Measurements from ENCODE around the gene ASRGL1.

The ASRGL1 gene

DNA sequence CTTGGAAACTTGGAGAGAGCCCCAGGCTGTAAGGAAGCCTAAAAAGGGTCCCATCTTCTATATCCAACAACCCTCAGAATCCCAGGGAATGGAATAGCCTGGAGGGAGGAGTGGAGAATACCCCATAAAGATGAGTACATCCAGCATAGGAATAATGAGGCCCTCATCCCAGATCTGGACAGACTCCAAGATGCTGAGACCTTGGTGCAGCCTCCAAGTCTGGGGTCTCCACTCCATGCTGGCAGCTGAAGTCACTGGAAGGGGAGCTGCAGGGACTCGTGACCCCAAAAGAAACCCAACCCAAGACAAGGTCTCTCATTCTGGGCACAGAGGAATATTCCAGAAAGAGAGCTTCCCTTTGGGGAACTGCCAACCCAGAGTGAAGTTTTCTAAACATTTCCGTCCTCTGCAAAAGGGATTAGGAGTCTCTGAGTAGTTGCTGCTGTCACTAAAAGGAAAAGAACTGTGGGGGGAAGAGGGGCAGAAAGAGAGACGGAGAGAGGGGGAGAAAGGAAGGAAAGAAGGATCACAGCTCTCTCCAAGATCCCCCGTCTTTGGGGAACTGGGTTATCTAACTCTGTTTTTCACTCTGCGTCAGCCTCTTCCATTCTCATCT, 82.2 kb downstream of the ASRGL1 start:
- WGBS: 88% methylated on average over 5 of the region's 5 CpGs
- Histone ChIP-seq H3K27ac (ENCODE audit: low read depth, low read length) (no peak overlapping the region), H3K9me3 (ENCODE audit: insufficient read depth, low read depth, low read length) (no peaks in the 10 kb centered on the region), H3K36me3 (ENCODE audit: insufficient read depth, low read length) (no peaks in the 10 kb centered on the region), H3K4me3 (ENCODE audit: low read length) (no peak overlapping the region), H3K27me3 (ENCODE audit: insufficient read depth, low read length) (peaks cover 10% of the 10 kb centered on the region), H3K4me1 (ENCODE audit: insufficient read depth, low read length) (no peaks in the 10 kb centered on the region; the same call in 1 of the 2 replicates), H3K9ac (ENCODE audit: low read depth, low read length) (no peak overlapping the region)

DNA sequence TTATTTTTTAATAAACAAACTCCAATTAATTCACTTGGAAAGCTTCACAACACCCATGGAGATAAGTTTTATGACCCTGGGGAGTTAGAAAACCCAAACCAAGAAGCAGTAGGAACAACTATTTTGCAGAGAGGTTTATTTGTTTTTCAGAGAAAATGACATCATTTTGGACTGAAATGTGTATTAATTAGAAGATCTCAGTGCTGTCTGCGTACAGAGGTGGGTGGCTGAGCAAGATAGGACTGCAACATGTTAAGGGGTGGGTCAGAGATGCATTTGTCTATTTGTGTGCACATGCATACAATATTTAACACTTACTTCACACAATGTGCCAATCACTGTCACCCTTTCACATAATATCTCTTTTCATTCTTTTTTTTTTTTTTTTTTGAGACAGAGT, 82.7 kb downstream of the ASRGL1 start:
- no peak overlapping the region for H3K4me3 ChIP-seq (ENCODE audit: low read length)
- H3K27me3 ChIP-seq (ENCODE audit: insufficient read depth, low read length): peaks cover 12% of the 10 kb centered on the region
- no peaks in the 10 kb centered on the region for H3K36me3 ChIP-seq (ENCODE audit: insufficient read depth, low read length)
- H3K9ac ChIP-seq (ENCODE audit: low read depth, low read length): no peak overlapping the region
- 95% methylated on average over 1 of the region's 1 CpG for WGBS
- no peaks in the 10 kb centered on the region; the same call in 1 of the 2 replicates for H3K4me1 ChIP-seq (ENCODE audit: insufficient read depth, low read length)
- no peak overlapping the region for H3K27ac ChIP-seq (ENCODE audit: low read depth, low read length)
- H3K9me3 ChIP-seq (ENCODE audit: insufficient read depth, low read depth, low read length): no peaks in the 10 kb centered on the region

DNA sequence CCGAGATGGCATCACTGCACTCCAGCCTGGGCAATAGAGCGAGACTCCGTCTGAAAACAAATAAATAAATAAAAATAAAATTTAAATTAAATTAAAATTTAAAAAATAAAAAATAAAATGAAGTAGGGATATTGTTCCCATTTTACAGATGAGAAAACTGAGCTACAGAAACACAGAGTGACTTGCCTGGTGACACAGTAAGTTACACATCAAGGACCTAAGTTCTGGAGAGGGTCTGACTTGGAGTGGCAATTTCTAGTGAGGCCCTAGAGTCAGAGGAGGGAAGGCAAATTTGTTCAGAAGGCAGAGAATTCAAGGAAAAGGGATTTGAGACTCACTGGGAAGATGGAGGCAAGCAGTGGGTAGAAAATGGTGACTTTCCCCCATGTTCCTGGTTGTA, 83.6 kb downstream of the ASRGL1 start:
- H3K36me3 ChIP-seq (ENCODE audit: insufficient read depth, low read length): no peaks in the 10 kb centered on the region
- peaks cover 12% of the 10 kb centered on the region for H3K27me3 ChIP-seq (ENCODE audit: insufficient read depth, low read length)
- no peak overlapping the region for H3K27ac ChIP-seq (ENCODE audit: low read depth, low read length)
- H3K4me1 ChIP-seq (ENCODE audit: insufficient read depth, low read length): no peaks in the 10 kb centered on the region; the same call in 1 of the 2 replicates
- no peak overlapping the region for H3K9ac ChIP-seq (ENCODE audit: low read depth, low read length)
- no peak overlapping the region for H3K4me3 ChIP-seq (ENCODE audit: low read length)
- 93% methylated on average over 1 of the region's 3 CpGs for WGBS
- no peaks in the 10 kb centered on the region for H3K9me3 ChIP-seq (ENCODE audit: insufficient read depth, low read depth, low read length)

DNA sequence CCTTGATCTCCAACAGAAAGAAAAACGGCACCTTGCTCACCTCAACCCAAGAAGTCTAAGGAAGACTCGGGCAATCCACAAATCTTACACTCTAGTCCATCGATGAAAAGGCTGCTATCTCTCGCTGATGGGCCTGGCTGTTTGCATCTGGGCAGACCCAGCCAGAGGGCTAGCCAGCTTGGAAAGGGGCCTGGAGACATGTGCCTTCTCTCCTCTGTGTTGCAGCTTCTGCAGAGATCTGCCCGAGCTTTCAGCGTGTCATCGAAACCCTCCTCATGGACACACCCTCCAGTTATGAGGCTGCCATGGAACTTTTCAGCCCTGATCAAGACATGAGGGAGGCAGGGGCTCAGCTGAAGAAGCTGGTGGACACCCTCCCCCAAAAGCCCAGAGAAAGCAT, 84.7 kb downstream of the ASRGL1 start:
- 92% methylated on average over 7 of the region's 7 CpGs for WGBS
- Histone ChIP-seq H3K36me3 (ENCODE audit: insufficient read depth, low read length) (no peaks in the 10 kb centered on the region), H3K4me1 (ENCODE audit: insufficient read depth, low read length) (peaks cover 3% of the 10 kb centered on the region; the same call in 1 of the 2 replicates), H3K9ac (ENCODE audit: low read depth, low read length) (no peak overlapping the region), H3K4me3 (ENCODE audit: low read length) (no peak overlapping the region), H3K9me3 (ENCODE audit: insufficient read depth, low read depth, low read length) (no peaks in the 10 kb centered on the region), H3K27ac (ENCODE audit: low read depth, low read length) (no peak overlapping the region), H3K27me3 (ENCODE audit: insufficient read depth, low read length) (peaks cover 12% of the 10 kb centered on the region)

DNA sequence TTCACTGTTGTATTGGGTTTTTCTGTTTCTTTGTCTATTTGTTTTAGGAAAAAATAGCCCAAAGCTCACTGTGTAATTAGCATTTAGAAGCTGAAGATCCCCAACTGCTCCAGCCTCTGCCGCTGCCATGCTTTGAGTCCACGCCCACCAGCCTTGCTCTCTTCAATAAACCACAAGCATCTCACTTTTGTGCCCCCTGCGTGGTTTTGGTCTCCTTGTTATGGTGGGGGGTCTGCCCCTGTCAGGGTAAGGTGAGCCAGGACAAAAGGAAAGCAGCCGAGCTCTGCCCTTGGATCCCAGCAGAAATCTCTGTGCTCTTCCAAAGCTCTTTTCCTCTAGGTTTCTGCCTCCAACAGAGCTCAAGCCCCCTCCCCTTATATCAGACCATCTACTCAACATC, 85.8 kb downstream of the ASRGL1 start:
- 59% methylated on average over 4 of the region's 4 CpGs for WGBS

DNA sequence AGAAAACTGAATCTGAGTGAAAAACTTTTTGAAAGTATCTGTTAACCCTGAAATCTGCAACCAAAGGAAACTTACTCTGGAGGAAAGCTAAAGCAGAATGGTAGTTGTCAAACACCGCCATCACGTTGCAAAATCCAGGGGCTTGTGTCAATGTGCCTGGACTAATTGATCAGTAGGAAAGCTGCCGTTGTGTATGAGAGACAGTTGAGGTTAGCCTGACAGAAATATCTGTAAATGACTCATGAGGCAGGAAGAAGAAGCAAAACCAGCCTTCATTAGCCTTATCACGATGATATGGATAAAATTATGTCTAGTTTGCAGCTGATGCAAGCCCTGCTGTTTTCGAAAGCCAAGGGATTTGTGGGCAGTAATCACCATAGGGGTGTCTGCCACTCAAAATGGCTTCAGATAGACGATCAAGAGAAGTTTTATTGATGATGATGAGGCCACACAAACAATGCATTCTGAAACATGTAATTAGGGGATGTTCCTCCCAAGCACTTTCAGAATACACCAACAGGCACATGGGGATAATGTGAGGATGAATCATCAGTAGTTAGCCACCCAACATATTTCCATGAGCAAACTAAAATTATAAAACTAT, 90.5 kb downstream of the ASRGL1 start:
- peaks cover 12% of the 10 kb centered on the region for H3K27me3 ChIP-seq (ENCODE audit: insufficient read depth, low read length)
- peaks cover 6% of the 10 kb centered on the region; the same call in 1 of the 2 replicates for H3K4me1 ChIP-seq (ENCODE audit: insufficient read depth, low read length)
- H3K9me3 ChIP-seq (ENCODE audit: insufficient read depth, low read depth, low read length): no peaks in the 10 kb centered on the region
- no peak overlapping the region for H3K27ac ChIP-seq (ENCODE audit: low read depth, low read length)
- WGBS: 92% methylated on average over 6 of the region's 6 CpGs
- no peak overlapping the region for H3K9ac ChIP-seq (ENCODE audit: low read depth, low read length)
- H3K36me3 ChIP-seq (ENCODE audit: insufficient read depth, low read length): no peaks in the 10 kb centered on the region
- H3K4me3 ChIP-seq (ENCODE audit: low read length): no peak overlapping the region

More for the DNA sequence above, 85.8 kb downstream of the ASRGL1 start:
- Histone ChIP-seq H3K36me3 (ENCODE audit: insufficient read depth, low read length) (no peaks in the 10 kb centered on the region), H3K9ac (ENCODE audit: low read depth, low read length) (no peak overlapping the region), H3K4me1 (ENCODE audit: insufficient read depth, low read length) (peaks cover 3% of the 10 kb centered on the region; the same call in 1 of the 2 replicates), H3K9me3 (ENCODE audit: insufficient read depth, low read depth, low read length) (no peaks in the 10 kb centered on the region), H3K27ac (ENCODE audit: low read depth, low read length) (no peak overlapping the region), H3K27me3 (ENCODE audit: insufficient read depth, low read length) (peaks cover 12% of the 10 kb centered on the region), H3K4me3 (ENCODE audit: low read length) (no peak overlapping the region)

DNA sequence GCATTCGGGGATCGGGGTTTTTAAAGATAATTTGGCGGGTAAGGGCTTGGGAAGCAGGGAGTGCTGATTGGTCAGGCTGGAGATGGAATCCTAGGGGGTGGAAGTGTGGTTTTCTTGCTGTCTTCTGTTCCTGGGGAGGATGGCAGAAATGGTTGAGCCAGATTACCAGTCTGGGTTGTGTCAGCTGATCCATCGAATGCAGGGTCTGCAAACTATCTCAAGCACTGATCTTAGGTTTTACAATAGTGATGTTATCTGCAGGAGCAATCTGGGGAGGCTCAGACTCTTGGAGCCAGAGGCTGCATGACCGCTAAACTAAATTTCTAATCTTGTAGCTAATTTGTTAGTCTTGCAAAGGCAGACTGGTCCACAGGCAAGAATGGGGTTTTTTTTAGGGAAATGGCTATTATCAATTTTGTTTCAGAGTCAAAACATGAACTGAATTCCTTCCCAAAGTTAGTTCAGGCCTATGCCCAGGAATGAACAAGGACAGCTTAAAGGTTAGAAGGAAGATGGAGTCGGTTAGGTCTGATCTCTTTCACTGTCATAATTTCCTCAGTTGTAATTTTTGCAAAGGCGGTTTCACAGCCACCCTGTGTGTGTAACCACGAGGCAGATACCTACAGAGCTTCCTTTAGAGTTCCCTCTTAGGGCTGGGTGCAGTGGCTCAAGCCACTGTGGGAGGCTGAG, 91.8 kb downstream of the ASRGL1 start:
- 87% methylated on average over 8 of the region's 8 CpGs for WGBS

DNA sequence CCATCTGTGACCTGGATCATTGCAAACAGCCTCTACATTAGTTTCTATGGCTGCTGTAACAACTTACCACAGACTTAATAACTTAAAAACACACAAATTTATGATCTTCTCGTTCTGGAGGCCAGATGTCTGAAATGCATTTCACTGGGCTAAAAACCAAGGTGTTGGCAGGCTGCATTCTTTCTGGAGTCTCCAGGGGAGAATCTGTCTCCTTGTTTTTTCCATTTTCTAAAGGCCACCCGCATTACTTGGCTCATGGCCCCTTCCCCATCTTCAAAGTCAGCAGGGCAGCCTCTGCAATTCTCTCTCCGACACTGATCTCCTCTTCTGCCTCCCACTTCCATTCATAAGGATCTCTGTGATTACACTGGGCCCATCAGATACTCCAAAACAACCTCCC, 93.2 kb downstream of the ASRGL1 start:
- 92% methylated on average over 3 of the region's 3 CpGs for WGBS

More for the DNA sequence above, 91.8 kb downstream of the ASRGL1 start:
- Histone ChIP-seq H3K4me1 (ENCODE audit: insufficient read depth, low read length) (peaks cover 13% of the 10 kb centered on the region; the same call in 1 of the 2 replicates), H3K27me3 (ENCODE audit: insufficient read depth, low read length) (peaks cover 5% of the 10 kb centered on the region), H3K36me3 (ENCODE audit: insufficient read depth, low read length) (no peaks in the 10 kb centered on the region), H3K4me3 (ENCODE audit: low read length) (no peak overlapping the region), H3K9me3 (ENCODE audit: insufficient read depth, low read depth, low read length) (no peaks in the 10 kb centered on the region), H3K9ac (ENCODE audit: low read depth, low read length) (no peak overlapping the region), H3K27ac (ENCODE audit: low read depth, low read length) (no peak overlapping the region)

DNA sequence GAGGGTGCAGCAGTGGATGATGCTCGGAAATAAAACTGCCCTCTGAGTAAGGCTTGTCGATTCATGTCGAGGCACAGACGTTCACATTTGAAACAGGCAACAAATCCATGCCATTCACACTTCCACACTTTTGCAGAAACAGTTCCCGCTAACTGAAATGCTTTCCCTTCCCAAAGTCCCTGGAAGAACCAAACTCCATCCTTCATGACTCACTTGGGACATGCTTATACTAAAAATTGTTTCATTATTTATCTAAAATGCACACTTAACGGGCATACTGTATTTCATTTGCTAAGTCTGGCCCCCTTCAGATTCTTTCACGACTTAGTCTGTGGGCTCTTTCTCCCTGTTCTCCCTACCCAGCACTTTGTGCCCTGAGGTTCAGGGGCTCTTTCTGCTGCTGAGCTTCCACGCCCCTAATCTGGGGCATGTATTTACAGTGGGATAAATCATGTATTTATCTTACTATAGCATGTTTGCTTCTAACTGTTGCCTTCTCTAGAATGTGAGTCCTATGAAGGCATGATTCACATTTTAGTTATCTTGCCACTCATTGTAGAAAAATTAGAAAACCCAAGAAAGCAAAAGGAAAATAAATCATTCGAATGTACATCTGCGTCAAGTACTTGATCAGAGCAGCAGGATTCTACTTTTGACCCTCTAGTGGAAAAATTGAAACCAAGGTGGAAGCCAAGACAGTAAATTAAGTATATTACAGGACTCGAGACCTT, 94.1 kb downstream of the ASRGL1 start:
- H3K27me3 ChIP-seq (ENCODE audit: insufficient read depth, low read length): no peaks in the 10 kb centered on the region
- no peak overlapping the region for H3K27ac ChIP-seq (ENCODE audit: low read depth, low read length)
- 92% methylated on average over 10 of the region's 11 CpGs for WGBS
- no peak overlapping the region for H3K4me3 ChIP-seq (ENCODE audit: low read length)
- no peaks in the 10 kb centered on the region for H3K9me3 ChIP-seq (ENCODE audit: insufficient read depth, low read depth, low read length)
- peaks cover 13% of the 10 kb centered on the region; the same call in 1 of the 2 replicates for H3K4me1 ChIP-seq (ENCODE audit: insufficient read depth, low read length)
- H3K36me3 ChIP-seq (ENCODE audit: insufficient read depth, low read length): no peaks in the 10 kb centered on the region
- H3K9ac ChIP-seq (ENCODE audit: low read depth, low read length): no peak overlapping the region

More for the DNA sequence above, 93.2 kb downstream of the ASRGL1 start:
- Histone ChIP-seq H3K4me3 (ENCODE audit: low read length) (no peak overlapping the region), H3K4me1 (ENCODE audit: insufficient read depth, low read length) (peaks cover 13% of the 10 kb centered on the region; the same call in 1 of the 2 replicates), H3K9ac (ENCODE audit: low read depth, low read length) (no peak overlapping the region), H3K9me3 (ENCODE audit: insufficient read depth, low read depth, low read length) (no peaks in the 10 kb centered on the region), H3K27ac (ENCODE audit: low read depth, low read length) (no peak overlapping the region), H3K27me3 (ENCODE audit: insufficient read depth, low read length) (no peaks in the 10 kb centered on the region), H3K36me3 (ENCODE audit: insufficient read depth, low read length) (no peaks in the 10 kb centered on the region)

DNA sequence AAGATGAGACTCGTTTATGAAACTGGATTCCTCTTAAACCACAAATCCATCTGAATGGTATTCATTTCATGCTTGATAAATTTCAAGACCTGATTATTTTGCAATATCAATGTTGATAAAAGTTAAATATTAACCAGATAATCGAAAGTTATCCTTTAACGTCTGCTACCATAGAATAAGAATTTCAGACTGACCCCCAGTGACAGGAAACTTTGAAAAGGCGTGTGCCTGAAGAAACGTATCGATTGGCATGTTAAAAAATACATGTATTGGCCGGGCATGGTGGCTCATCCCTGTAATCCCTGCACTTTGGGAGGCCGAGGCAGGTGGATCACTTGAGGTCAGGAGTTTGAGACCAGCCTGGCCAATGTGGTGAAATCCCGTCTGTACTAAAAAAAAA, 95.4 kb downstream of the ASRGL1 start:
- H3K27me3 ChIP-seq (ENCODE audit: insufficient read depth, low read length): no peaks in the 10 kb centered on the region
- WGBS: 90% methylated on average over 7 of the region's 9 CpGs
- no peak overlapping the region for H3K27ac ChIP-seq (ENCODE audit: low read depth, low read length)
- H3K4me1 ChIP-seq (ENCODE audit: insufficient read depth, low read length): peaks cover 10% of the 10 kb centered on the region; the same call in 1 of the 2 replicates
- H3K9me3 ChIP-seq (ENCODE audit: insufficient read depth, low read depth, low read length): no peaks in the 10 kb centered on the region
- no peak overlapping the region for H3K9ac ChIP-seq (ENCODE audit: low read depth, low read length)
- no peaks in the 10 kb centered on the region for H3K36me3 ChIP-seq (ENCODE audit: insufficient read depth, low read length)
- H3K4me3 ChIP-seq (ENCODE audit: low read length): no peak overlapping the region
